T-helper 2 cell treated with Interferon-gamma antibody and Interleukin-4, amounts not matched to agents 100 ng/mL and 5 ng/mL, for 36 hours (primary cell): Measurements from ENCODE around the gene ROBO3. TPM values are rescaled to one million over a fixed set of nuclear protein-coding genes. Genes with fewer than 3 reads are reported as not detected.

ENCODE experiments used
- intact Hi-C: fragments of 100-400 bp; cut with micrococcal nuclease; formaldehyde crosslinking; loops from one replicate; pipeline ENCODE4 v1.15.1; 2023
- total RNA-seq: library from RNA; stranded (reverse); gene quantifications from 2 replicates; pipeline ENCODE4 v1.2.3, GENCODE V29; 2022

Gene ROBO3, protein sequence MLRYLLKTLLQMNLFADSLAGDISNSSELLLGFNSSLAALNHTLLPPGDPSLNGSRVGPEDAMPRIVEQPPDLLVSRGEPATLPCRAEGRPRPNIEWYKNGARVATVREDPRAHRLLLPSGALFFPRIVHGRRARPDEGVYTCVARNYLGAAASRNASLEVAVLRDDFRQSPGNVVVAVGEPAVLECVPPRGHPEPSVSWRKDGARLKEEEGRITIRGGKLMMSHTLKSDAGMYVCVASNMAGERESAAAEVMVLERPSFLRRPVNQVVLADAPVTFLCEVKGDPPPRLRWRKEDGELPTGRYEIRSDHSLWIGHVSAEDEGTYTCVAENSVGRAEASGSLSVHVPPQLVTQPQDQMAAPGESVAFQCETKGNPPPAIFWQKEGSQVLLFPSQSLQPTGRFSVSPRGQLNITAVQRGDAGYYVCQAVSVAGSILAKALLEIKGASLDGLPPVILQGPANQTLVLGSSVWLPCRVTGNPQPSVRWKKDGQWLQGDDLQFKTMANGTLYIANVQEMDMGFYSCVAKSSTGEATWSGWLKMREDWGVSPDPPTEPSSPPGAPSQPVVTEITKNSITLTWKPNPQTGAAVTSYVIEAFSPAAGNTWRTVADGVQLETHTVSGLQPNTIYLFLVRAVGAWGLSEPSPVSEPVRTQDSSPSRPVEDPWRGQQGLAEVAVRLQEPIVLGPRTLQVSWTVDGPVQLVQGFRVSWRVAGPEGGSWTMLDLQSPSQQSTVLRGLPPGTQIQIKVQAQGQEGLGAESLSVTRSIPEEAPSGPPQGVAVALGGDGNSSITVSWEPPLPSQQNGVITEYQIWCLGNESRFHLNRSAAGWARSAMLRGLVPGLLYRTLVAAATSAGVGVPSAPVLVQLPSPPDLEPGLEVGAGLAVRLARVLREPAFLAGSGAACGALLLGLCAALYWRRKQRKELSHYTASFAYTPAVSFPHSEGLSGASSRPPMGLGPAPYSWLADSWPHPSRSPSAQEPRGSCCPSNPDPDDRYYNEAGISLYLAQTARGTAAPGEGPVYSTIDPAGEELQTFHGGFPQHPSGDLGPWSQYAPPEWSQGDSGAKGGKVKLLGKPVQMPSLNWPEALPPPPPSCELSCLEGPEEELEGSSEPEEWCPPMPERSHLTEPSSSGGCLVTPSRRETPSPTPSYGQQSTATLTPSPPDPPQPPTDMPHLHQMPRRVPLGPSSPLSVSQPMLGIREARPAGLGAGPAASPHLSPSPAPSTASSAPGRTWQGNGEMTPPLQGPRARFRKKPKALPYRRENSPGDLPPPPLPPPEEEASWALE (N-terminal part only)
- 6.8 and 8.2 TPM in 2 replicates for total RNA-seq

GRCh38 chr11:124865181-124865901, at the start of gene ROBO3:
TSS of gene ROBO3 (plus strand) at chr11:124865432. CDS start at chr11:124865578, 146 bp downstream.
- intact Hi-C loops = loop anchor here (5.0 kb wide), 1 partner anchor 302 kb away; no protein-coding TSS in a partner anchor

GRCh38 chr11:124817036-124817435, 48.2 kb upstream of the ROBO3 start:
- intact Hi-C loops = no loop called here

- intact Hi-C loops = no loop called here
Observed at GRCh38 chr11:124821995-124822730, 43.1 kb upstream of the ROBO3 start.

DNA sequence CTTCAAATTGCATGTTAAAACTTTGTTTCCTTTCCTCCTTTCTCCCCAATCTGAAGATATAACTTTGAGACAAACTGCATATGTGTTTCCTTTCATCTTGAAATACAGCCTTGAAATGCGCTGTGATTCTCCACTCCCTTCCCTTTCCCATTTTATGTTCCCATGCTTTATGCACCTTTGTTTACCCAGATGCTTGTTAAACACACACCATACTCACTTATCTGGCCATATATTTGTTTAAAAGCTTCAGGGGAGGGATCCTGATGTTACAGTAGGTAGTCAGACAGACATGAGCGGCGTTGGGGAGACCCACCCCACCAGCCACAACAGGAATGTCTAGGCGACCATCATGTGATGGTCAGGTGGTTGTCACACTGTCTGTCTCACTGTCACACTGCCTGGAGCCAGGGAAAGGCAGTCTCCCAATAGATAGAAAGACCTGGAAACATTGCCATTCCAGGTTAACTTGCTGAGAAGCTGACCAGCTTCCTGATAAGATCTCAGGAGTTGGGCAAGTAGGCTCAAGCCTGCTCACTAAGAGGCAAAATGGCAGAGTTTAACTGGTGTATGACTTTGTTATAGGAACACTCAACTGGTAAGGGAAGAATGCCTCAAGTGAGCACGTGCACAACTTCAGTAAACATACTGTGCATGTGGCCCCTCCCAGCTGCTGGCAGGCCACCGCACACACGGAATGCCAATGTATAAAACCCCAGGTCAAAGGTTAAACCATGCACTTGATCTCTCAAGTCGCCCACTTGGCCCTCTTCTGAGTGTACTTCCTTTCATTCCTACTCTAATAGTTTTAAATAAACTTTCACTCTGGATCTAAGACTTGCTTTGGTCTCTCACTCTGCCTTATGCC, 41.5 kb upstream of the ROBO3 start:
- intact Hi-C loops = no loop called here

DNA sequence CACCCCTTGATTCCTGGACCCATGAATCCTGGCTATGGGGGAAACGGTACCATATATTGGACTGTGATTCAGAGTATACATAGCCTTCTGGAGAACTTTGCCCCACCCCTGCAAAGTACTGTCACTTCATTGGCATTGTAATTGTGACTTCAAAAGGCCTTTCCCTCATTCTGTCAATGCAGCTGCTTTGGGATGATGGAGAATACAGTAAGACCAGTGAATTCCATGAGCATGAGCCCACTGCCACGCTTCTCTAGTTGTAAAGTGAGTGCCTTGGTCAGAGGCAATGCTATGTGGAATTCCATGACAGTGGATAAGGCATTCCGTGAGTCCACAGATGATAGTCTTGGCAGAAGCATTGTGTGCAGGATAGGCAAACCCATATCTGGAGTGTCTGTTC, 39.4 kb upstream of the ROBO3 start:
- intact Hi-C loops = no loop called here

DNA sequence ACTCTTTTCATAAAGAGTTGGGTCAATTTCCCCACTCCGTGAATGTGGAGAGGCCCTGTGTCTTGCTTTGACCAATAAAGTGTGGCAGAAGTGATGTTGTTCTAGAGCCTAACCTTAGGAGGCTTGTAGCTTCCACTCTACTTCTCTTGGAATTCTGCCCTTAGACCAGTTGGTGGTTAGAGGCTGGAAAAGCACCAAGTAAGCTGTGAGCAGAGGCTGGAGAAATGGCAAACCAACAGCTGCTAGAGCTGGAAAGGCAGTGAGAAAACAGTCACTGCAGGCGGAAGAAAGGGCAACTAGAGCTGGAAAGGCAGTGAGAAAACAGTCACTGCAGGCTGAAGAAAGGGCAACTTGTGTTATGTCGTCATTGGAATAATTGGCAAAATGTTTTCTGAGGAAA, 35.2 kb upstream of the ROBO3 start:
- intact Hi-C loops = no loop called here

GRCh38 chr11:124830749-124831148, 34.5 kb upstream of the ROBO3 start:
- intact Hi-C loops = no loop called here

DNA sequence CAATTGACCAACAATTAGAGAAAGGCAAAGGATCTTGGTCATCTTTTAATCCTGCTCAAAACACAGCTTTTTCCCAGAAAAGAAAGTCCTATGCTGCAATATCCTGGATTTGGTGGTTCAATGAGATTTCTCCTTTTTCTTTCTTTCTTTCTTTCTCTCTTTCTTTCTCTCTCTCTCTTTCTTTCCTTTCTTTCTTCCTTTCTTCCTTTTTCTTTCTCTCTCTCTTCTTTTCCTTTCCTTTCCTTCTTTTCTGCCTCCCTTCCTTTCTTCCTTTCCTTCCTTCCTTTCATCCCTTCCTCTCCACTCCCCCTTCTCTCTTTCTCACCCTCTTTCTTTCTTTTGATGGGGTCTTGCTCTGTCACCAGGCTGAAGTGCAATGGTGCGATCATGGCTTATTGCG, 33.3 kb upstream of the ROBO3 start:
- intact Hi-C loops = no loop called here

GRCh38 chr11:124832571-124832970, 32.7 kb upstream of the ROBO3 start:
- intact Hi-C loops = no loop called here

- intact Hi-C loops = loop anchor here (5.0 kb wide), 1 partner anchor 432 kb away; no protein-coding TSS in a partner anchor
Observed at GRCh38 chr11:124834526-124835180, 30.6 kb upstream of the ROBO3 start.

GRCh38 chr11:124835918-124836317, 29.3 kb upstream of the ROBO3 start:
- intact Hi-C loops = loop anchor here (2.0 to 5.0 kb wide), 2 partner anchors 37 to 434 kb away; no protein-coding TSS in a partner anchor

DNA sequence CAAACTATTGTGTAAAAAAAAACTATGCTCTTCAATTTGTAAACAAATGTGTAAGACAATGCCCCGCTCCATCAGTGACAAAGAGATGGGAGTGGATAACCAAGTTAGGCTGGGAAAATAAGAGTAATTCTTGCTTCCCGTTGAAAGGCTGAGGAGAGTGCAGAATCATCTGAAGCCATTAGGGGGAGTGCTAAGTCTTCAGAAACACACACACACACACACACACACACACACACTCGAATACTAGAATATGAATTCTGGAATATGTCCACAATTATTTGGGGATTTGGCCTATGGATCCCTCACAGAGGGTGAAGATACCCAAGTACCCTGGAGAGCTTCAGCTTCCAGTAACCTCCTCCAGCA, 27.8 kb upstream of the ROBO3 start:
- intact Hi-C loops = loop anchor here (1.0 to 5.0 kb wide), 6 partner anchors 39 to 435 kb away; no protein-coding TSS in a partner anchor

- intact Hi-C loops = loop anchor here (5.0 kb wide), 1 partner anchor 436 kb away; no protein-coding TSS in a partner anchor
Observed at GRCh38 chr11:124838805-124839127, 26.5 kb upstream of the ROBO3 start.

DNA sequence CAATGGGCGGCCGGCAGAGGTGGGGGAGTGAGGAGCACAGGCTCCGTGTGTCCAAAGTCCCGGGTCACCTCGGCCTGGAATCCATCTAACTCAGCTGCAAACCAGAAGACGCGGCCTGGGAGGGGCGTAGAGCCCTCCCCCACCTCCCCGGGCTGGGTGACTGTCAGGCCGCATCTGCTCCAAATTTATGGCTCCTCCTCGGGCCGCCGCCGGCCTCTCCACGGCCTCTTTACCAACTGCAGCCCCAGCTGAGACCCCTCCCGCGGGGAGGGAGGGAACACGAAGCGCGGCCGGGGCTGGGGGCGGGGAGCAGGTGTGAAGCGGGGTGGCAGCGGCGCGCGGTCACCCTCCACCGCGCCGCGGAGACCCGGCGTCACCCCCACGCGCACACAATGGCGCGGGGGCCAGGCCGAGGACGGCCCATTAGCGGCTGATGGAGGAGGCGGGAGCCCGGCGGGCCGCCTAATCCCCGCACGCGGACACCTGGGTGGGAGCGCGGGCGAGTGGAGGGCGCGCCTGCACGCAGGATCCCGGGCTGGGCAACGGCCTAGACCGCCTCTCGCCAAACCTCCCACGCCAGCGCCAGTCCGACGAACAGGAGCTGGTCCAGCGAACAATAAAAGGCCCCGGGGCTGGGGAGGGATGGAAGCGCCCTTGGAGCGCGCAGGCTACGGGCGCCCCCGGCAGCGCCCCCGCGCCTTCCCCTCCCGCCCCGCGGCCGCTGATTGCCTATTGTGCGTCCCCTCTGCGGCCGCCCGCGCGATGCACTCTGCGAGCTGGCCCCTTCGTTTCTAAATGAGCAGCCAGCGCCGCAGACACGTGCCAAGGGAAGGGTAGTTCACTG, 25.9 kb upstream of the ROBO3 start:
- intact Hi-C loops = loop anchor here (5.0 kb wide), 1 partner anchor 437 kb away; no protein-coding TSS in a partner anchor

DNA sequence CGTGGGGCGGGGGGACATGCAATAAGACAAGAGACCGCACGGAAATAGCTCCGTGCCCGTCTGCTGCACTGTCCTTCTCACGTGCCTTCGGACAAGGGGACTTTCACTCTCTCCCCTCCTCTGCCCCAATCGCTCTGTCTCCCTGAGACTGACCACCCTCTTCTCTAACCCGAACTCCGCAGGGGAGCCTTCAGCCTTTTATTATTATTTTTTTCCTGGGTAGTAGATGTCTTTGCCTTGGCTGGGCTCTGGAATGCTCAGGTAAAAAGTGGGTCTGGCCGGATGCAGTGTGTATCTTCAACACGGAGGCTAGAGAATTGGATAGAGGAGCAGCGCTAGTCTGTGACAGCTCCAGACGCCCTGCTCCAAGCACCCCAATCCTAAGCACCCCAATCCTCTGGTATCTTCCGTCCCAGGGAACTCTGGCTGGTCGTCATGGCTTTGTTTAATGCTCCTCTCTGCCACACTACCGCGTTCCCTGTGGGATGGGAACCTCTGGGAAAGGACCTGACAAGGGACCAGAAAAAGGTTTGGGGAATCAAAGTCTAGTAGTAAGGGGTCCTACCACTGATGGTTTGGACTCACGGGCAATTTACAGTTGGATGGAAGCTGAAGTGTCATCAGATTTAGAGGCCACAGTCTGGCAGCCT, 25.1 kb upstream of the ROBO3 start:
- intact Hi-C loops = loop anchor here (5.0 kb wide), 1 partner anchor 438 kb away; no protein-coding TSS in a partner anchor

DNA sequence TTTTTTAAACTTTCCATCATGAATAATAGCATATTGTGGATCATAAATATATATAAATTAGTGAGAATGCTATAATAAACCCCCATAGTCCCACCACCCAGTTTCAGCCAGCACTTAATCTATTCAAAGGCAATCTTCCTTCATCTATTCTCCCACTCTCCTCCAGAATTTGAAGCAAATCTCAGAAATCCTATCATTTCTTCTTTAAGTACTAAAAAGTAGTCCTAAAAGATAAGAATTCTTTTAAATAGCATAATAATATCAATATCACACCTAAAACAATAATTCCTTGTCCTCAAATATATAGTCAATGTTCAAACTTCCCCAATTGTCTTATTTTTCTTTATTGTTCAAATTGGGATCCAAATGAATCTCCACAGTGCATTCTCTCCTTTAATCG, 24.6 kb upstream of the ROBO3 start:
- intact Hi-C loops = no loop called here

DNA sequence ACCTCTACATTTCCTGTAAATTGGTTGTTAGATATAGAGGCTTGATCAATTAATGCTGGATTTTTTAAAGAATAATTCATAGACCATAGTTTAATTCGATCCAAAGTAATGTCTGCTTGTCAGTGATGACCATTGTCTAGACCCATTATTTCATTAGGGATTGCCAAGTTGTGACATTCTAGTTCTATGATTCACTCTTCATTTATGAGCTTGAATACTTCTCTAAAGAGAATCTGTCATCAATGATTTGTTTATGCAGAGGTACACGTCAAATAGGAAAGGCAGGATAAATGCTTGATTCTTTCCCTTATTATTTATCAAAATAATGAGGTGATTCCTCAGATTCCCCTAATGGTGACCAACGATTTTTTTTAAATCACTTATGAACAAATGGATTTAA, 24.0 kb upstream of the ROBO3 start:
- intact Hi-C loops = no loop called here
